ENCODE data around the gene RALGDS. TPM values are rescaled to one million over a fixed set of nuclear protein-coding genes. Genes with fewer than 3 reads are reported as not detected.

Gene RALGDS
- polyA plus RNA-seq, 6 donors from 2014 or later = 5.5 to 17.5 (median 8.7) TPM

DNA sequence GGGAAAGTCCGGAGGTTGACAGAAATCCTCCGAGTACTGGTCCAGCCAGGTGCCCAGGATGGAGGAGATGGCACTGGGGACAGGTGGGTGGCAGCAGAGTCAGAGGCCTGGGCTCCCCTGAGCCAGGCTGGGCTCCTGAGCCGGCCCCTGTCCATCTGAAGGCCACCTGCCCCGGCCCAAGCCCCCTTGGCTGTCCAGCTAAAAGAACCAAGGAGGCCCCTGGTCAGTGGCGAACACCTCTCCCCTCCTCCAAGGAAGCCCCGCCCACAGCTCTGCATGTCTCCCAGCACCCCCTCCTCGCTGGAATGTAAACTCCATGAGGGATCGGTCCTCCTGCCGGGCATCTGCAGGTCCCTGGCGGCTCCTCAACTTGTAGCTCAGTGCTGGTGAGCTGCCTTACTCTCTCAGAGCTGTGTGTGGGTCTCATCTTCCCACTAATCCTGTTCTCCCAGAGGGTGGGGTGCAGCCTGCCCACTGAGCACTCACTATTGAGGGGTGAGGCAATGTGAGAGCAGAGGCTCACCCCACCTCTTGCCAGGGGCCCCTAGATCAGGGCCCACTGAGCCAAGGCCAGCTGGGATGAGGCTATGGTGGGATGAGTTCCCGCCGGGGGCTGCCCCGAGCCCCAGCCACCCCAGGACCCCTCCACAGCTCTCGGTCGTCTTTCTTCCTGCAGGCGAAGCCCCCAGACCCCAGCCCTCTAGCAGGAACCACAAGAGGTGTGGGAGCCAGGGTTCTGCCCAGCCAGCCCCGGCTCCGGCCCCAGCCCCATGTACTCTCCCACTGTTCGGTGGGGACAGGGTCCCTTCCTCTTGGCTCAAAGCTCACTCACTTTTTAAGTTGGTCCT lies 12.0 kb downstream of the RALGDS start:
- H3K27ac Mint-ChIP-seq = peak overlapping the region in 3 of 6 donors; percentile 67 to 98 (median 83)
- no peak for DNase-seq
- no peaks in the 10 kb centered on the region for H3K9me3 Mint-ChIP-seq
- no peak overlapping the region for H3K4me3 Mint-ChIP-seq
- ATAC-seq (ENCODE audit: low read depth in 2 of 2) = no peak
- H3K27me3 Mint-ChIP-seq = no peaks in the 10 kb centered on the region
- peaks cover 0 to 7% of the 10 kb centered on the region in 2 donors for H3K36me3 Mint-ChIP-seq
- peaks cover 16 to 25% (median 24%) of the 10 kb centered on the region in 3 donors for H3K4me1 Mint-ChIP-seq

GRCh38 chr9:133107961-133108793 lies 12.9 kb downstream of the RALGDS start:
- Mint-ChIP-seq H3K4me3 (no peak overlapping the region), H3K27me3 (no peaks in the 10 kb centered on the region), H3K36me3 (peaks cover 0 to 7% of the 10 kb centered on the region in 2 donors), H3K4me1 (peaks cover 11 to 17% (median 17%) of the 10 kb centered on the region in 3 donors), H3K27ac (peak overlapping the region in 3 of 6 donors; percentile 28 to 98 (median 67)), H3K9me3 (no peaks in the 10 kb centered on the region)
- ATAC-seq (ENCODE audit: low read depth in 2 of 2) (no peak), DNase-seq (no peak)

DNA sequence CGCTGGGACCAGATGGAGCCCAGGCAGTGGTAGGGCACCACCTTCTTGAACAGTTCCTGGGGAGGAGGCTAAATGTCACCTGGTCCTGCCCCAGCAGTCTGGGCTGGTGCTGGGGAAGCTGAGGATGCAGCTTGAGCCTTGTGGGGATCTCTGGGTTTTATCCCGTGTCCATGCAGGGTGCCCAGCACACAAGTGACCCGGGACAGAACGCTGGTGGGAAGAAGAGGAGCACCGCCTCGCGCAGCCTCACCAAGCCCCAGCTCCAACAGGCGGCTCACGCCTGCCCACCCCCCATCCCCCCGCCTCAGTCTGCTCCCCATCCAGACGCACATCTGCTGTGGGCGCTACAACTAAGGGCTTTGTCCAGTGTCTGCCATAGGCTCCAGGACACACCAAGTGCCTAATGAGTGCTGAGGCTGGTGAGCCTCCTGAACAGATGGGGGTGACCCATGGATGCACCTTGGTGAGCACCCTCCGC lies 13.8 kb downstream of the RALGDS start:
- DNase-seq (no peak), ATAC-seq (ENCODE audit: low read depth in 2 of 2) (no peak)
- Mint-ChIP-seq H3K9me3 (no peaks in the 10 kb centered on the region), H3K36me3 (peaks cover 0 to 7% of the 10 kb centered on the region in 2 donors), H3K4me1 (peaks cover 6 to 11% (median 10%) of the 10 kb centered on the region in 3 donors), H3K4me3 (no peak overlapping the region), H3K27ac (peak overlapping the region in 3 of 6 donors; percentile 15 to 98 (median 49)), H3K27me3 (no peaks in the 10 kb centered on the region)

DNA sequence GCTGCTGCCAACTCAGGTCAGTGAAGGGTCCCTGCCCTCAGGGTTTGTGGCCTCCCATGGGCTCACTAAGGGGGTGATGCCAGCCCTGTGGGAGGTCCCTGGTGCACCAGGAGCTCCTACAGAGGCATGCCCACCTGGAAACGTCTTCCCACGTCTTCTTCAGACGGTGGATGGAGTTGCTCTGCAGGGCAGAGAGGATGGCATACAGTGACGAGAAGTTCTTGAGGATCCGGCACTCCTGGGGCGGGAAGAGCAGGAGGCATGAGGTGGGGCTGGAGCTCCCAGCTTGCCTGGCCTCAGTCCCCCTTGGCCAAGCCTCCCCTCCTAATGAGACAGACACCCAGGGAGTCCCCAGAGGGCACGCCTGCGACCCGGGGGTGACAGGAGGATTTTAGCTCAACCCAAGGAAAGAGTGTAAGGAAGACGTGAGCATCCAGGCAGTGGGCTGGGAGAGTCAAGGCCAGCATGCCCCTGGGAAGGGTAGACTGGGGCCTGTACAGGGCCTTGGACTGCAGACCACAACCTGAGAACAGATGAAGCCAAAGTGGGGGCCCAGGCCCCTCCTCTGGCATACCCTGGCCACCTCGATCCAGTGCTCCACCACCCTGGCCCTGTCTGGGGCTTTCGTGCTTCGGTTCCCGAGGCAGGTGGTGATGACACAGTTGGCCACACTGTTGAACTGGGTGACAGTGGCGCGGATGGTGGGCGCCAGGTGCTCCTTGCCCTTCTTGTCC lies 14.4 kb downstream of the RALGDS start:
- Mint-ChIP-seq H3K27ac (peak overlapping the region in 2 of 6 donors; percentile 87 to 98), H3K4me1 (peaks cover 4 to 8% (median 6%) of the 10 kb centered on the region in 3 donors), H3K36me3 (peaks cover 0 to 8% of the 10 kb centered on the region in 2 donors), H3K4me3 (no peak overlapping the region), H3K9me3 (no peaks in the 10 kb centered on the region), H3K27me3 (no peaks in the 10 kb centered on the region)
- DNase-seq (no peak), ATAC-seq (ENCODE audit: low read depth in 2 of 2) (no peak)

- ATAC-seq (ENCODE audit: low read depth in 2 of 2) (no peak), DNase-seq (no peak)
- Mint-ChIP-seq H3K4me3 (no peak overlapping the region), H3K27me3 (no peaks in the 10 kb centered on the region), H3K4me1 (peaks cover 4 to 5% (median 4%) of the 10 kb centered on the region in 3 donors), H3K36me3 (peaks cover 0 to 15% of the 10 kb centered on the region in 2 donors), H3K9me3 (no peaks in the 10 kb centered on the region), H3K27ac (peak overlapping the region in 1 of 6 donors; percentile 98)
These were observed 15.6 kb downstream of the RALGDS start for GRCh38 chr9:133105461-133105770.

DNA sequence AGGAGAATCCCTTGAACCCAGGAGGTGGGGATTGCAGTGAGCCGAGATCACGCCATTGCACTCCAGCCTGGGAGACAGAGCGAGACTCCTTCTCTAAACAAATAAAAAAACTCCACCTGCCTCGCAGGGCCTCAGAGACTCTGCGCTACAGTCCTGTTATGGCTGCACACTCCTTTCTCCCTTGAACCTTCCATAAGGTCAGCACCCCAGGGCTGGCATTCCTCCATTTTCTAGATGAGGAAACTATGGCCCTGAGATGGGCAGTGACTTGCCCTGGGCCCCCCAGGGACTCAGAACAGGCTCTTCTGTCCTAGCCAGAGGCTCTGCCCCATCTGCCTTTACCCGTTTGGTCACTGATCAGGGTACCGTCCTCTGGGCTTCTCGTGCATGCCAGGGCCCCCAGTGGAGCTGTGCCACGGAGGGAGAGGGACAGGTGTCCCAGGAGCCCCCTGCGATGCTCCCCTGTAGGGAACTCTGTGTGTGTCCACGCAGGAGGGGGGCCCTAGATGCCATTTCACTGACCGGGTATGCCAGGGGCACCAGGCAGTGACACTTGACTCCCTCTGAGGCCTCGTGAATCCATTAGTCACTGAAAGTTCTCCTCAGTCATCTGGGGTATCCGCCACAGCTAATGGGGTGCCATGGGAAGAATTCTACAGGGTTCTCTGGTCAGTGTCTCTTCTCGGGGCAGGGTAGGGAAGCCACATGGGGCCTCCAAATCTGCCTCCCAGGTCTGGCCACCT lies 16.2 kb downstream of the RALGDS start:
- peak overlapping the region in 2 of 6 donors; percentile 82 to 98 for H3K27ac Mint-ChIP-seq
- ATAC-seq (ENCODE audit: low read depth in 2 of 2) = no peak
- H3K4me1 Mint-ChIP-seq = peaks cover 4 to 5% (median 4%) of the 10 kb centered on the region in 3 donors
- H3K9me3 Mint-ChIP-seq = no peaks in the 10 kb centered on the region
- DNase-seq = no peak
- H3K36me3 Mint-ChIP-seq = peaks cover 0 to 15% of the 10 kb centered on the region in 2 donors
- H3K27me3 Mint-ChIP-seq = no peaks in the 10 kb centered on the region
- H3K4me3 Mint-ChIP-seq = no peak overlapping the region

GRCh38 chr9:133103987-133104505 lies 17.0 kb downstream of the RALGDS start:
- ATAC-seq (ENCODE audit: low read depth in 2 of 2) (no peak), DNase-seq (no peak)
- peaks cover 4 to 5% (median 4%) of the 10 kb centered on the region in 3 donors for H3K4me1 Mint-ChIP-seq
- H3K36me3 Mint-ChIP-seq = peaks cover 0 to 19% of the 10 kb centered on the region in 2 donors
- H3K27ac Mint-ChIP-seq = peak overlapping the region in 2 of 6 donors; percentile 65 to 98
- no peak overlapping the region for H3K4me3 Mint-ChIP-seq
- H3K27me3 Mint-ChIP-seq = no peaks in the 10 kb centered on the region
- no peaks in the 10 kb centered on the region for H3K9me3 Mint-ChIP-seq

DNA sequence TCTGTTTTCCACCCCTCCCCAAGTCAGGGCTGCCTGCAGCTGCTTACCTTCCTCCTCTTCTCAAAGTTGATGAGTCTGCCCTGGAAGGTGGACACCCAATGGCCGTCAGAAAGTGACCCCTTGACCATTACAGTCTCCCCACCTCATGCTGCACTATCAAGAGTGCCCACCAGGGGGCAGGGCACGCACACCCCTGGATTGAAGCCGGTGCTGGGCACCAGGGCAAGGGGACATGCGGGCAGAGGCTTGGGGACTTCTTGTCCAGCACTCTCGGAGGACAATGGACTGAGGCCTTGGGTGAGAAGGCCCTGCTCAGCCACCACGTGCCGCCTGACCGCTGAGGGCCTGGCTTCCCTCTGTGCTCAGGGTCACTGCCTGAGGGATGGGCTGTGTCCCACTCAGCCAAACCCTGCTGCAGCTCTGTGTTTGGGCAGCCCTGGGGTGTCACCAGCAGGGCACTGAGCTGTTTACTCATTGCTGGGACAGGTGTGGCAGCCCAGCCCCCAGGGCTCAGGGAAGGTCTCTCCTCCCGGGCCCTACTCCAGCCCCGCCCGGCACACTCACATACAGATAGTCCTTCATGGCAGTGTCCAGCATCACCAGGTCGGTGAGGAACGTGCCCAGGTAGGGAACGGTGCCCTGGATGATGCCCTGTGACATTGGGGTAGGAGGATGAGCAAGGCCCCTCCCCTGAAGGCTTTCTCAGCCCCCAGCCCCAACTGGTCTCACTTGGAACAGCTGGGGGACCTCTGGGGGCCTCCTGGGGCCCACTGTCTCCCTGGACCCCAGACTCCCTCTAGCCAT lies 17.7 kb downstream of the RALGDS start:
- H3K4me1 Mint-ChIP-seq = peaks cover 4 to 5% (median 4%) of the 10 kb centered on the region in 3 donors
- H3K4me3 Mint-ChIP-seq = peak overlapping the region in 1 of 8 donors; percentile 47
- DNase-seq (peak; percentile 56), ATAC-seq (ENCODE audit: low read depth in 2 of 2) (peak; percentile 52 to 57)
- H3K27me3 Mint-ChIP-seq = no peaks in the 10 kb centered on the region
- H3K36me3 Mint-ChIP-seq = peaks cover 0 to 24% of the 10 kb centered on the region in 2 donors
- H3K9me3 Mint-ChIP-seq = no peaks in the 10 kb centered on the region
- H3K27ac Mint-ChIP-seq = peak overlapping the region in 5 of 6 donors; percentile 39 to 89 (median 53)

DNA sequence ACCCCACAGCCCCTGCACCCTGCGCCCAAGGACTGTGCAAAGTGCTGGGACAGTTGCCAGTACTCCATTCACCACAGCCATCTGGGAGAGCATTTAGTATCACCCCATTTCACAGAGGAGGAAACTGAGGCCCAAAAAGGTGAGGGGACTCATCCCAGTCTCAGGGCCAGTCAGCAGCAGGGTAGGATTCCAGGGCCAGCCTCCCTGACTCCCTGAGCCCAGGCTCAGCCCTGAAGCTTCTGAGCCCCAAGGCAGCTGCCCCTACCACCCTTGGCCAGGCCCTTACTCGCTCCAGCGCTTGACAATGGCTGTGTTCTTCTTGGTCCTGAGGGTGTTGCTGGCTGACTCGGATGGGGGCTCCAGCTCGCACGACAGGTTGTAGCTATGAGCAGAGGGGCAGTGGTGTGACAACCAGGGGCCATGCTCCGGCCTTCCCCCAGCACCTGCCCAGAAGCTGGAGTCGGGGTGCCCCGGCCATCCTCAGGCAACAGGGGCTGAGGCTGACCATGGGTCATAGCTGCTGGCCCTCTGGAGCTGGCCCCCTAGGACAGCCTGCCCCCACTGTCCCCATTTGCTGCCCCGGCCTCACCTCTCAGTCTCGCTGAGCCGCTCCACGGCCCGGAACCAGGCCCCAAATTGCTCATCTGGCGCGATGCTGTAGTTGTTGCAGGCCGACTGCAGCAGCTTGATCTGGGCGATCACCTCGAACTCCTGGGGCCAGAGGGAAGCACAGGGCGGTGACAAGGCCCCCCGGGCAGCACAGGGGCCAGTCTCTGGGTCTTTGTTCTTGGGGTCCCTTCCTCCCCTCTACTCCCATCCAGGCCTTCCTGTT lies 18.6 kb downstream of the RALGDS start:
- peaks cover 4 to 5% (median 4%) of the 10 kb centered on the region in 3 donors for H3K4me1 Mint-ChIP-seq
- H3K36me3 Mint-ChIP-seq = peaks cover 0 to 31% of the 10 kb centered on the region in 2 donors
- H3K4me3 Mint-ChIP-seq = no peak overlapping the region
- ATAC-seq (ENCODE audit: low read depth in 2 of 2) = no peak
- H3K27me3 Mint-ChIP-seq = no peaks in the 10 kb centered on the region
- no peak for DNase-seq
- peaks cover 0 to 1% (median 0%) of the 10 kb centered on the region in 7 donors for H3K9me3 Mint-ChIP-seq
- peak overlapping the region in 2 of 6 donors; percentile 58 to 89 for H3K27ac Mint-ChIP-seq

GRCh38 chr9:133101356-133102189 lies 19.5 kb downstream of the RALGDS start:
- Mint-ChIP-seq H3K4me3 (no peak overlapping the region), H3K27me3 (no peaks in the 10 kb centered on the region), H3K4me1 (peaks cover 4 to 5% (median 4%) of the 10 kb centered on the region in 3 donors), H3K36me3 (peaks cover under 1 to 29% of the 10 kb centered on the region in 2 donors), H3K9me3 (peaks cover 0 to 5% (median under 1%) of the 10 kb centered on the region in 7 donors), H3K27ac (peak overlapping the region in 2 of 6 donors; percentile 77 to 81)
- no peak for DNase-seq
- no peak for ATAC-seq (ENCODE audit: low read depth in 2 of 2)

Data from naive B cell (primary cell).